GM18520 (cell line): ENCODE measurements around the gene IPO11.

Source experiments
- ATAC-seq: cut with Tn5 transposase; IDR thresholded peaks from one replicate; pipeline ENCODE4 v1.9.1; 2021; ENCODE audit not compliant: unreplicated experiment

The IPO11 gene

DNA sequence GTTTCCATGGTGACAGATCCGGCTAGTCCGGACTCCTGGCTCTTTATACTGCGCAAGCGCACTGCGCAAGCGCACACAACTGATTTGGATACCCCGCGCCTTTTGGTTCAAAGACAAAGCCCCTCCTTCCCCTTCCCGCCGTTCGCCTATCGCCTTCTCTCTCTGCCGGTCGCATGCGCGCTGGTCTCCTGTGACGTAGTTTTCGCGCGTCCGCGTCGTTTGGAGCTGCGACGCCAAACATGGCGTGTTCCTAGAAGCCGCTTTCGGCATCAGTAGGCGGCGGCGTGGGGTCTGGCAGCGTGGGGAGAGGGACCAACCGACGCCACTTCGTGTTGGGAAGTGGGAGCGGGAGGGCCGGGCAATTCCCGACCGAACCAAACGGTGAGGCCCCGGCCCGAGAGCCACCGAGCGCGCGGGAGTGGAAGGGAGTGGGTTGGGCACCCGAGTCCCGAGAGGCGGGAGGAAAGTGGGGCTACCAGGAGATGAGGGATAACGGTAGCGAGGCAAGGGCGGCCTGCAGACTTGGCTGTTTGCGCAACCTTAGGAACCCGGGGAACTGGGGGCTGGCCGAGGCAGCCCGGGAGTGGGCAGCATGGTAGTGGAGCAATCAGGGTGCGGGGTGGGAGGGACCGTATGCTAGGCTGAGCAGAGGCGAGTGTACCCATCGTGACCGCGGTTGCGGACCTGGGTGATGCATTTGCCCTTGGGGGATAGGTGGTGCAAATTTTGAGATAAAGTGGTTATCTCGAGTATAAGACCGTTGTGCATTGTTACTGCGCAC is at the start of gene IPO11:
TSS of gene IPO11 (plus strand) at position 215 of the 781 bp plus-strand sequence. CDS start 24,517 bp downstream, outside the sequence.
- ATAC-seq = peak; percentile 96

DNA sequence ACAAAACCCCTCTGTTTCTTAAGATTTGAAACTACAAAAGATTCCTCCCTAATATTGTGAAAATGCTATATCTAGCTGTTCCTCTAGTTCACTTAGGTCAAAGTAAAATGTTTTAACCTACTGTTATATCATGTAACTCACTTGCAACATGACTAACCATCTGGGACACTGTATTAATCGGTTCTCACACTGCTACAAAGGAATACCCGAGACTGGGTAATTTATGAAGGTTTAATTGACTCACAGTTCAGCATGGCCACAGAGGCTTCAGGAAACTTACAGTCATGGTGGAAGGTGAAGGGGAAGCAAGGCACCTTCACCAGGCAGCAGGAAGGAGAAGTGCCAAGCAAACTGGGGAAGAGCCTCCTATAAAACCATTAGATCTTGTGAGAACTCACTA is 43.5 kb upstream of the IPO11 start:
- no peak for ATAC-seq

- no peak for ATAC-seq
Measured at GRCh38 chr5:62371409-62371808, 41.2 kb upstream of the IPO11 start.

DNA sequence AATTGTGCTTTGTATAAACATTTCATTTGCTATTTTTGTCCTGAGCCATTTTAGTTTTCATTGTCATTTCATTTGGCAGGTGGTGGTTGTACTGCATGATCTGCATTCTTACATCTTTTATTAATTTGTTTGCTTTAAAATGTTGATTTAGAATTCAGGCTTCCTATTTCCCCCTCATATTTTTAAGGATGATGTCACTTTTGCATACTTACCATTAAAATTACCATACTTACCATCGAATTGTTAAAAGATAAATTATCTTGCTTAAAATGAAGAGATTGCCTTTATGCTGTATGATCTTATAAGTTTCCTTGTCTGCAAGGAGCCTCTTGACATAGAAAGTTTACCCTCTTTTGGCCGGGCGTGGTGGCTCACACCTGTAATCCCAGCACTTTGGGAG is 40.0 kb upstream of the IPO11 start:
- ATAC-seq = no peak

- ATAC-seq = no peak
Measured at GRCh38 chr5:62373382-62373781, 39.2 kb upstream of the IPO11 start.

DNA sequence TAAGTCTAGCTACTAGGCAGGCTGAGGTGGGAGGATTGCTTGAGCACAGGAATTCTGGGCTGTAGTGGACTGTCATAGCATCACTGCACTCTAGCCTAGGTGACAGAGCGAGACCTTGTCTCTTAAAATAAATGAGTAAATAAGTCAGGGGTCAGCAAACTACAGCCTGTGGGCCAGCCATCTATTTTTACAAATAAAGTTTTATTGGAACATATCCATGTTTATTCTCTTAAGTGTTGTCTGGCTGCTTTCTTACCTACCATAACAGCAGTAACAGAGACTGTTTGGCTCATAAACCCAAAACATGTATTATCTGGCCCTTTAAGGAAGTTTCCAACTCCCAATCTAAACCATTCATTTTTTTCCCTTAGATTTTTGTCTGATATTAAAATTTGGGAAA is 38.5 kb upstream of the IPO11 start:
- ATAC-seq = no peak

- ATAC-seq = no peak
Measured at GRCh38 chr5:62375627-62376026, 36.9 kb upstream of the IPO11 start.

DNA sequence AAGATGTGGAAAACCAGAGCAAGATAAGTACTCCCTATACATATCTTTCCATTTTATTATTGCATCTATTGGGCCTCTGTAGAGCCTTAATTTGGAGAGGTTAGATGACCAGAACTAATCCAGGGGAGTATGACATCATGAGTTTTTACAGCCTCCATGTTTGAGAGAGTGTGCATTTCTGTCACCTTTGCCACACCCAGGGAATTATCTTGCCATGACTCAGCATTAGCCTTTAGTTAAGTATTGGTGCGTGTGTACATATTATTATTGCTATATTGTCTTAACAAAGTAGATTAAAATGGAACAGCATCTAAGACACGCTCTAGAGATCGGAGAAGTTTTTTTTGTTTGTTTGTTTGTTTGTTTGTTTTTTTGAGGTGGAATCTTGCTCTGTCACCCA is 36.5 kb upstream of the IPO11 start:
- ATAC-seq = no peak

DNA sequence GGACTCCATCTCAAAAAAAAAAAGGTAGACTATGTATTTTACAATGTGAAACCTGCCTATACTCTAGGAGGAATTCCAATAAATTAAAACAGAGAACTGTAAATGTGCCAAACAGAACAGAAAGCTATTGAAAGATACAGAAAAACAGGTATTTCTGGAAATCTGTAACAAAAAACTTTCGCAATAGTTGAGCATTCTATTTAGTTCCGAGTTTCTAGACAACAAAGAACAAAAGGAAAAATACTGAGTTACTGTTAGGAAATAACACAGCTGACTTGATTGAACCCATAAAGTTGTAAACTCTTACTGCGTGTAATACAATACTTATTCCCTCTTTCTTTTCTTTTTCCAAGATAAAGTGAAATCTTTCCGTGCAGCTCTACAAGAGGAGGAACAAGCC is 27.4 kb upstream of the IPO11 start:
- ATAC-seq = no peak

DNA sequence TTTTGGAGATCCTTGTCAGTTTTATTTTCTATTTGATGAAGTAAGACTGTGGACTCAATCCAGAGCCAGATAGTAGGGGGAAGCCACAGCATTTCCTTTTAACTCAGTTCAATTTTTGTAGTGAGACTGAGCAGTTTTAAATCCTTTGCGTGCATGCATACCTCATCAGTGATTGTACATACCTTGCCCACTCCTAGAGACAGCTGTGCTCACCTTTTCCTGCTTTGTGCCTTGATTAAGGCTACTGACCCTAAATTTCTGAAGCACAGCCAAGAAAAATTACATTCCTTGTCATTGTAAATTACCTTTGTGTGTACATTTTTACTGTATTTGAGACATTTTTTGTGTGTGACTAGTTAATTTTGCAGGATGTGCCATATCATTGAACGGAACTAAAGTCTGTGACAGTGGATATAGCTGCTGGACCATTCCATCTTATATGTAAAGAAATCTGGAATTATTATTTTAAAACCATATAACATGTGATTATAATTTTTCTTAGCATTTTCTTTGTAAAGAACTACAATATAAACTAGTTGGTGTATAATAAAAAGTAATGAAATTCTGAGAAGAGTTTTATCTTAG is 26.7 kb upstream of the IPO11 start:
- ATAC-seq = no peak

GRCh38 chr5:62386824-62387223 is 25.7 kb upstream of the IPO11 start:
- ATAC-seq = no peak

DNA sequence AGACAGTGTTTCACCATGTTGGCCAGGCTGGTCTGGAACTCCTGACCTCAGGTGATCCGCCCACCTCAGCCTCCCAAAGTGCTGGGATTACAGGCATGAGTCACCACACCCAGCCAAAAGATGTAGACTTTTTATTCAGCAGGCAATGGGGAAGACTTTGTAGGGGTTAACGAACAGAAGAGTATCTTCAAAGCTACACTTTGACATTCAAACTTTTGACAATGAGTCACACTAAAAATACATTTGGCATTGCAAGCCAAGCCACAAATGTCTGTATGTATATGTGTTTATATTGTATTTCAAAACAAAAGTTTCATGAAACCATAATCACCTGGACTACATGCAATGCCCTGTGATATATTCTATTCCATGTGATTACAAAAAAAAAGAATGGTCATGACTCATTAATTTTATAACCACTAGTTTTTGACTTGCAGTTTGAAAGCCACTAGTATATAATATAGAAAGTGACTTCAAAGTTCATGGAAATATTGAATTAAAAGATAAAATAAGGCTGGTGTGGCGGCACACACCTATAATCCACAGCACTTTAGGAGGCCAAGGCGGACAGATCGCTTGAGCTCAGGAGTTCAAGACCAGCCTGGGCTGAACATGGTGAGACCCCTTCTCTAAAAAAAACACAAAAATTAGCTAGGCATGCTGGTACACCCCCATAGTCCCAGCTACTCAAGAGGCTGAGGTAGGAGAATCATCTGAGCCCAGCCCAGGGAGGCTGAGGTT is 17.2 kb upstream of the IPO11 start:
- no peak for ATAC-seq

DNA sequence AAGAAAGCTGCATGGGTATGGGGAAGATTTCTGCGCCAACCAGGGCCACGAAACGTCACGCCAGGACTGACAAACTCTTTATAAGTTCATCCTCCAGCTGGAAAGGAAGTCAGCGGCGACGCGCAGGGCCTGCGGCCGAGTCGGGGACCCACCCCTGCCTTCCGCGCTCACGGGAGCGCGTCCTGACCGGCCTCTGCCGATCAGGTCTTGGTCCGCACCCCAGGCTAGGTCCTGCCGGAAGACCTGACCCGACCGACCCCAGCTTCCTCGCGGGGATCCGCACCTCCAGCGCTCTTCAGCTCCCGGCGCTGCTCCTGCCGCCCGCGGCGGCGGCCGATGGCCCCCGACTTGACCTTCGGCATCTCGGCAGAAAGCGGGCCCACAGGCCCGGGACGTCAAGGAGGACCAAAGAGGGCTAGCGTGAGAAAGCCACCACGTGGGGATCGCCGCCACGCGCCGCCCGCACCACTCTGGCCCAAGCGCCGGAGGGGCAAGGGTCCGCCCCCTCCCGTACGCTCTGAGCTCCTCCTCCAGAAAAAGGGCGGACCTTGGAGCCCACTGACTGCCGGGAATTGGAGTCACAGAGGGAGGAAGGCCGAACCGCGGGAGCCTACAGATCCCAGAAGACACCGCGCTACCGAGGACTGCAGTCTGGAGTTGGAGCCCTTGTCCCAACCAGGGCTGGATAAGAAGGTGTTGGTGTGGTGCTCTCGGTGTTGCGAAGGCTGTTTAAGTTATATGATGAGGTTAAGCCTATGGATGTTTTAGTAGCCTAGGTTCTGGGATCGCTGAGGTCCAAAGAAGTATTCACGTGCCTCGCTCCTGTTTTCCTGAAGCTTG is 8.9 kb upstream of the IPO11 start, which contains the start of gene DIMT1:
TSS of gene DIMT1 (minus strand) at position 495 of the 840 bp plus-strand sequence. CDS start at position 362, 133 bp downstream.
- ATAC-seq = peak; percentile 94

DNA sequence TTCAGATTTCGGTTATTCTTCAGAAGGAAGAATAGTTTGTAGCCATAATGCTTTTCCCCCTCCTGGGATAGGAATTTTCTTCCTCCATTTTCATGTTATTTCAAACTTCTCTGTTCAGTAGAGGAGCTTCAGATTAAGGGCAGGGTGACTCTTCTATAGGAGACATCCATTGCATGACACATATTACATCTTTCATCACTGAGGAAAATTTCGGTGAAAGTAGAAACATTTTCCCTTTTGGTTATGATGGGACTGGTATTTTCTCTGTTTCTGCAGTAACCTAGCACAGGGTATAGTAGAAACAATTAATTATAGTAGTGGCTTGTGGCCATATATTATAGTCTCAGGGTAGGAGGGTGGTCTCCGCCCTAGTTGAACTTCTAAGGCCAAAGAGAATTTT is 1.1 kb downstream of the IPO11 start:
- no peak for ATAC-seq

DNA sequence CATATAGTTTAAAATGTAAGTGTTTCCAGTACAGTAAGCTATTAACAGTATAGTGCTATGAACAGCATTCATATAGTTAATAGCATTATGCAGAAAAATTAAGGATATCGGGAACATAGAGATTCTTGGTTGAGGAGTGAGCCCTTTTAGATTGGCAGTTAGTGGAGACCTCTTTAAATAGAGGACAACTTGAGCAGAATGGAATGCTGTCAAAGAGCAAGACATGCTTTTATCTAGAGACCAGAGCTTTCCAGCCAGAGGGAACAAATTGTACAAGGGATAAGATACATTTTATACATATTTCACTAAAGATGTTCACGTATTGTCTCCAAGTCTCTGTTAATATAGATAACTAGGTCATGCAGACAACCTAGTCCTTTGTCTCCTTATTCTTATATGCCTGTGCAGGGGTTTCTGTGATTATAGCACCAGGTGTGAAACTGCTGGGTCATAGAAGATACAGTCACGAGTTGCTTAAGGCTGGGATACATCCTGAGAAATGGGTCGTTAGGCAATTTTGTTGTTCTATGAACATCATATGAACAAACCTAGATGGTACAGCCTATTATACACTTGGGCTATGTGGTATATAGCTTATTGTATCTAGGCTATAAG is 6.0 kb downstream of the IPO11 start:
- ATAC-seq = no peak

GRCh38 chr5:62419609-62420008 is 7.0 kb downstream of the IPO11 start:
- ATAC-seq = no peak

- ATAC-seq = no peak
Measured at GRCh38 chr5:62421414-62421813, 8.9 kb downstream of the IPO11 start.

- ATAC-seq = no peak
Measured at GRCh38 chr5:62424763-62425162, 12.2 kb downstream of the IPO11 start.

GRCh38 chr5:62431735-62432620 is 19.4 kb downstream of the IPO11 start:
- no peak for ATAC-seq

- ATAC-seq = no peak
Measured at GRCh38 chr5:62432621-62433064, 20.1 kb downstream of the IPO11 start.
